Choroid plexus epithelial cell (primary cell): ENCODE data around the gene EPHB6.

Experiments used
- DNase-seq: peaks from one replicate; pipeline ENCODE4 v3.0.0-alpha.2; 2010; ENCODE audit warnings: low read depth
- H3K4me3 ChIP-seq: 2 replicates; pipeline ENCODE4 v1.5.1; 2011; ENCODE audit warnings: low read depth, mild to moderate bottlenecking, control low read depth, low read length, moderate library complexity
- CTCF ChIP-seq: conservative IDR thresholded peaks from 2 replicates; pipeline ENCODE4 v1.5.1; 2011; ENCODE audit warnings: low read depth, mild to moderate bottlenecking, control low read depth, inconsistent platforms, low read length, moderate library complexity

EPHB6 gene

GRCh38 chr7:142857625-142858024 lies 2.7 kb downstream of the EPHB6 start:
- TF ChIP-seq CTCF, result no peak
- no peak overlapping the region for H3K4me3 ChIP-seq
- no peak for DNase-seq

- no peak for DNase-seq
- TF ChIP-seq CTCF, result no peak
- no peak overlapping the region for H3K4me3 ChIP-seq
Observed at GRCh38 chr7:142859411-142859810, 4.5 kb downstream of the EPHB6 start.

- TF ChIP-seq CTCF, result no peak
- peak; percentile 85 for DNase-seq
- H3K4me3 ChIP-seq, result no peak overlapping the region
Observed at GRCh38 chr7:142859829-142860228, 5.0 kb downstream of the EPHB6 start.

GRCh38 chr7:142860968-142861367 lies 6.1 kb downstream of the EPHB6 start:
- H3K4me3 ChIP-seq, result no peak overlapping the region
- no peak for DNase-seq
- no peak for TF ChIP-seq CTCF

- no peak for DNase-seq
- H3K4me3 ChIP-seq, result no peak overlapping the region
- no peak for TF ChIP-seq CTCF
Observed at GRCh38 chr7:142862351-142862750, 7.5 kb downstream of the EPHB6 start.

- H3K4me3 ChIP-seq, result no peak overlapping the region
- DNase-seq, result no peak
- no peak for TF ChIP-seq CTCF
Observed at GRCh38 chr7:142862786-142863400, 8.0 kb downstream of the EPHB6 start.

GRCh38 chr7:142863891-142864685 lies 9.2 kb downstream of the EPHB6 start:
- TF ChIP-seq CTCF, result no peak
- no peak overlapping the region for H3K4me3 ChIP-seq
- DNase-seq, result no peak
